H1 (cell line): ENCODE data around the gene CPA2. TPM values are rescaled to one million over a fixed set of nuclear protein-coding genes. Genes with fewer than 3 reads are reported as not detected.

ENCODE experiments used
- CTCF ChIA-PET: fragments of 300-600 bp; sonication (Branson Sonifier 250); formaldehyde crosslinking; loops from one replicate; lab custom pipeline; 2021; ENCODE audit not compliant: partially characterized antibody; lab: Charles Lee
- POLR2A ChIA-PET: fragments of 300-600 bp; sonication (Branson Sonifier 250); formaldehyde crosslinking; loops from one replicate; lab custom pipeline; 2021; ENCODE audit warnings: inconsistent platforms; ENCODE audit not compliant: partially characterized antibody; lab: Charles Lee
- DNase-seq, 2 experiments: peaks; one replicate each; pipeline versions ENCODE4 v3.0.0 to v3.0.0-alpha.2; 2010 to 2022; ENCODE audit warnings: low spot score in 2 of 2, low read depth in 1 of 2, mixed read lengths in 1 of 2
- FAIRE-seq: peaks from 2 replicates; lab custom pipeline; 2011; peaks lifted over from hg19 to GRCh38; lab: Jason Lieb, UNC
- H2AFZ ChIP-seq: 2 replicates; pipeline ENCODE4 v1.8.1; 2012; ENCODE audit warnings: low read length, inconsistent platforms
- H2AK5ac ChIP-seq: 2 replicates; pipeline ENCODE4 v1.6.1; 2013; ENCODE audit warnings: low read depth, low read length
- H2BK120ac ChIP-seq: replicated peaks from 2 replicates; pipeline ENCODE3; 2013; ENCODE audit warnings: low read depth, low read length, inconsistent platforms
- H2BK12ac ChIP-seq: 2 replicates; pipeline ENCODE4 v1.6.1; 2013; ENCODE audit warnings: low read depth, low read length
- H2BK15ac ChIP-seq: 2 replicates; pipeline ENCODE4 v1.6.1; 2013; ENCODE audit warnings: low read length
- H2BK20ac ChIP-seq: 2 replicates; pipeline ENCODE4 v1.6.1; 2013; ENCODE audit warnings: low read length
- H2BK5ac ChIP-seq: 2 replicates; pipeline ENCODE4 v1.6.1; 2013; ENCODE audit warnings: low read depth, low read length
- H3K14ac ChIP-seq: 2 replicates; pipeline ENCODE4 v1.6.1; 2013; ENCODE audit warnings: inconsistent platforms; ENCODE audit not compliant: insufficient read length
- H3K18ac ChIP-seq: 2 replicates; pipeline ENCODE4 v1.6.1; 2013; ENCODE audit warnings: low read length; ENCODE audit errors: extremely low read depth
- H3K23ac ChIP-seq: 2 replicates; pipeline ENCODE4 v1.6.1; 2013; ENCODE audit warnings: inconsistent platforms; ENCODE audit not compliant: insufficient read length
- H3K23me2 ChIP-seq: 2 replicates; pipeline ENCODE4 v1.6.1; 2013; ENCODE audit warnings: low read depth, low read length
- H3K27ac ChIP-seq: 2 replicates; pipeline ENCODE4 v1.6.1; 2011; ENCODE audit warnings: low read depth, low read length, inconsistent platforms
- H3K27me3 ChIP-seq, 4 experiments: replicated peaks in 1 of 4; 1 replicate in 1 of 4; 2 replicates in 3 of 4; pipeline versions ENCODE4 v1.6.1 to v1.8.1; 2011 to 2013; ENCODE audit warnings: low read length in 3 of 4, mild to moderate bottlenecking in 3 of 4, inconsistent platforms in 2 of 4, mixed read lengths in 2 of 4, moderate library complexity in 1 of 4; ENCODE audit not compliant: control insufficient read depth in 3 of 4, insufficient read depth in 3 of 4; ENCODE audit errors: extremely low read depth in 1 of 4
- H3K36me3 ChIP-seq, 4 experiments: 2 replicates each; pipeline versions ENCODE4 v1.6.1 to v1.8.1; 2011 to 2013; ENCODE audit warnings: mild to moderate bottlenecking in 4 of 4, low read length in 3 of 4, moderate library complexity in 2 of 4, control low read depth in 1 of 4, inconsistent platforms in 1 of 4; ENCODE audit not compliant: insufficient read depth in 4 of 4, control insufficient read depth in 2 of 4
- H3K4ac ChIP-seq: replicated peaks from 2 replicates; pipeline ENCODE3; 2013; ENCODE audit warnings: low read length, low read depth, mixed read lengths, inconsistent platforms; ENCODE audit not compliant: insufficient read length
- H3K4me1 ChIP-seq, 4 experiments: replicated peaks in 1 of 4; 1 replicate in 1 of 4; 2 replicates in 3 of 4; pipeline versions ENCODE4 v1.6.1 to v1.8.1; 2011 to 2013; ENCODE audit warnings: low read length in 3 of 4, inconsistent platforms in 2 of 4, mixed read lengths in 1 of 4; ENCODE audit not compliant: insufficient read depth in 4 of 4, control insufficient read depth in 3 of 4
- H3K4me2 ChIP-seq, 2 experiments: 2 replicates each; pipeline versions ENCODE4 v1.6.1 to v1.8.1; 2011 to 2013; ENCODE audit warnings: low read depth in 2 of 2, low read length in 2 of 2, control low read depth in 1 of 2, inconsistent platforms in 1 of 2, mild to moderate bottlenecking in 1 of 2; ENCODE audit not compliant: insufficient read depth in 1 of 2
- H3K4me3 ChIP-seq, 4 experiments: fragments of 200-600, 300-600 bp in 1 of 4; sonication (generic), shearing (Covaris generic), sonication (Bioruptor Twin) in 1 of 4; 2 replicates each; pipeline versions ENCODE4 v1.5.1 to v1.8.1; 2011 to 2016; ENCODE audit warnings: low read length in 4 of 4, low read depth in 3 of 4, control low read depth in 2 of 4, inconsistent platforms in 2 of 4, mild to moderate bottlenecking in 2 of 4, mixed read lengths in 1 of 4, moderate library complexity in 1 of 4; ENCODE audit not compliant: insufficient read depth in 2 of 4; ENCODE audit errors: extremely low read depth in 1 of 4
- H3K56ac ChIP-seq: replicated peaks from 2 replicates; pipeline ENCODE3; 2013; ENCODE audit warnings: low read depth, mild to moderate bottlenecking, mixed read lengths, low read length, inconsistent platforms; ENCODE audit not compliant: insufficient read length
- H3K79me1 ChIP-seq: 2 replicates; pipeline ENCODE4 v1.6.1; 2013; ENCODE audit warnings: low read depth, low read length, control low read depth
- H3K79me2 ChIP-seq, 2 experiments: 2 replicates each; pipeline versions ENCODE4 v1.6.1 to v1.8.1; 2012 to 2013; ENCODE audit warnings: low read length in 2 of 2, mild to moderate bottlenecking in 2 of 2, inconsistent platforms in 1 of 2; ENCODE audit not compliant: insufficient read depth in 2 of 2, control insufficient read depth in 1 of 2
- H3K9ac ChIP-seq, 4 experiments: replicated peaks in 1 of 4; 1 replicate in 1 of 4; 2 replicates in 3 of 4; pipeline versions ENCODE4 v1.6.1 to v1.8.1; 2011 to 2013; ENCODE audit warnings: low read depth in 3 of 4, low read length in 3 of 4, control low read depth in 2 of 4, mild to moderate bottlenecking in 2 of 4, moderate library complexity in 2 of 4, inconsistent platforms in 1 of 4; ENCODE audit errors: extremely low read depth in 1 of 4
- H3K9me3 ChIP-seq, 2 experiments: 2 replicates each; pipeline versions ENCODE4 v1.6.1 to v1.8.1; 2012 to 2013; ENCODE audit warnings: mild to moderate bottlenecking in 2 of 2, moderate library complexity in 2 of 2, control low read depth in 1 of 2, inconsistent platforms in 1 of 2, low read depth in 1 of 2, low read length in 1 of 2, mixed read lengths in 1 of 2; ENCODE audit not compliant: insufficient read depth in 2 of 2
- H4K20me1 ChIP-seq, 2 experiments: replicated peaks in 1 of 2; 2 replicates each; pipeline versions ENCODE3 to v1.8.1; 2011 to 2013; ENCODE audit warnings: inconsistent platforms in 2 of 2, low read length in 2 of 2, mild to moderate bottlenecking in 1 of 2; ENCODE audit not compliant: insufficient read depth in 2 of 2, control insufficient read depth in 1 of 2
- H4K5ac ChIP-seq: 2 replicates; pipeline ENCODE4 v1.6.1; 2013; ENCODE audit warnings: low read length, low read depth, mixed read lengths, inconsistent platforms; ENCODE audit not compliant: insufficient read length
- H4K8ac ChIP-seq: 2 replicates; pipeline ENCODE4 v1.8.0; 2013; ENCODE audit warnings: mild to moderate bottlenecking, moderate library complexity, low read length, inconsistent platforms; ENCODE audit not compliant: insufficient read depth; ENCODE audit errors: extremely low read depth
- H4K91ac ChIP-seq: replicated peaks from 2 replicates; pipeline ENCODE3; 2013; ENCODE audit warnings: low read length, mixed read lengths, inconsistent platforms; ENCODE audit not compliant: insufficient read length
- ATF2 ChIP-seq: IDR thresholded peaks from 2 replicates; pipeline ENCODE4 v1.6.1; 2012; ENCODE audit warnings: low read length, inconsistent platforms
- CTCF ChIP-seq, 3 experiments: IDR thresholded peaks; 1 replicate in 2 of 3; 2 replicates in 1 of 3; pipeline versions ENCODE4 v1.5.1 to v1.6.1; 2011; ENCODE audit warnings: low read length in 3 of 3, mild to moderate bottlenecking in 3 of 3, inconsistent platforms in 2 of 3, low read depth in 1 of 3, moderate library complexity in 1 of 3; ENCODE audit not compliant: insufficient read depth in 1 of 3; ENCODE audit errors: control extremely low read depth in 1 of 3
- GTF2F1 ChIP-seq: IDR thresholded peaks from 2 replicates; pipeline ENCODE4 v1.6.1; 2012; ENCODE audit warnings: low read depth, low read length, improper control_type of control experiment, borderline replicate concordance
- HDAC6 ChIP-seq: IDR thresholded peaks from one replicate; pipeline ENCODE4 v1.7.1; 2012; ENCODE audit warnings: low read depth, mild to moderate bottlenecking, inconsistent platforms, low read length, moderate library complexity
- NANOG ChIP-seq: IDR thresholded peaks from 2 replicates; pipeline ENCODE4 v1.6.1; 2011; ENCODE audit warnings: low read length, low read depth, mild to moderate bottlenecking, inconsistent platforms; ENCODE audit not compliant: insufficient read depth, poor library complexity, severe bottlenecking
- NRF1 ChIP-seq: IDR thresholded peaks from 2 replicates; pipeline ENCODE4 v1.6.1; 2011; ENCODE audit warnings: mild to moderate bottlenecking, low read depth, low read length, improper control_type of control experiment
- SIRT6 ChIP-seq: IDR thresholded peaks from one replicate; pipeline ENCODE4 v1.7.1; 2012; ENCODE audit warnings: low read length, inconsistent platforms
- SP4 ChIP-seq: IDR thresholded peaks from 2 replicates; pipeline ENCODE4 v1.6.1; 2012; ENCODE audit warnings: low read length, inconsistent platforms
- SUZ12 ChIP-seq: fragments of 200-600 bp; sonication (generic); IDR thresholded peaks from 2 replicates; pipeline ENCODE4 v1.6.1; 2012; ENCODE audit warnings: mild to moderate bottlenecking, inconsistent platforms, low read length, moderate library complexity, mixed read lengths
- whole genome bisulfite sequencing, 2 experiments: shearing (Covaris generic) in 1 of 2; methylation state at CpG; one replicate each; pipeline versions ENCODE4 v1.1.6 to v1.1.7; 2013 to 2015; ENCODE audit warnings: low lambda C conversion rate in 2 of 2, mixed read lengths in 2 of 2, inconsistent platforms in 1 of 2, low coverage in 1 of 2, missing lambda C conversion rate in 1 of 2; ENCODE audit not compliant: insufficient replicate concordance in 2 of 2, insufficient coverage in 1 of 2, insufficient read length in 1 of 2; ENCODE audit errors: extremely low coverage in 1 of 2, missing lambda C conversion rate in 1 of 2; 5-methylcytosine and 5-hydroxymethylcytosine counted together
- polyA plus RNA-seq, 7 experiments: library from polyadenylated mRNA; depleted of rRNA in 3 of 7; stranded (reverse) in 5 of 7; unstranded in 2 of 7; fragments of >200 nt in 5 of 7; fragments of 200-250 nt in 2 of 7; gene quantifications; 1 replicate in 5 of 7; 2 replicates in 1 of 7; 4 replicates in 1 of 7; pipeline versions ENCODE4 v1.2.1 to v1.2.3, GENCODE V29; 2011 to 2013; ENCODE audit warnings: missing spikeins in 2 of 7, mixed read lengths in 2 of 7
- total RNA-seq: library from RNA; stranded (reverse); fragmentation: NEBNext Ultra II Directional; extraction: Animal tissue kit (Norgen Biotek cat#: 25700); gene quantifications from 2 replicates; pipeline ENCODE4 v1.2.1, GENCODE V29; 2021

CPA2 gene
- total and polyA plus RNA-seq, 2 of the 8 experiments (the other 6 are each of a cell fraction or from before 2014, with no cell fraction given), result 0.21 TPM; not detected in 1

GRCh38 chr7:130232209-130232608 lies 34.5 kb upstream of the CPA2 start:
- Histone ChIP-seq H3K9ac (no peak overlapping the region), H2BK120ac (no peak overlapping the region), H3K14ac (no peak overlapping the region), H3K18ac (no peak overlapping the region), H4K20me1 (no peaks in the 10 kb centered on the region), H2BK20ac (no peak overlapping the region), H3K36me3 (no peaks in the 10 kb centered on the region), H2BK5ac (no peak overlapping the region), H3K27me3 (no peaks in the 10 kb centered on the region), H2BK15ac (no peak overlapping the region), H3K4me2 (no peak overlapping the region), H2BK12ac (no peak overlapping the region), H3K27ac (no peak overlapping the region), H3K9me3 (no peaks in the 10 kb centered on the region; a peak in 1 of 4 replicates), H3K4ac (no peak overlapping the region), H2AK5ac (no peak overlapping the region), H3K4me1 (peaks cover 0 to 4% (median under 1%) of the 10 kb centered on the region in 4 experiments; a peak in 1 of 7 replicates), H3K23ac (no peak overlapping the region), H3K23me2 (no peaks in the 10 kb centered on the region), H4K5ac (no peak overlapping the region), H3K79me2 (no peaks in the 10 kb centered on the region), H4K8ac (no peak overlapping the region), H3K56ac (no peak overlapping the region), H2AFZ (no peak overlapping the region; the same call in 1 of the 2 replicates), H3K79me1 (no peaks in the 10 kb centered on the region), H4K91ac (no peak overlapping the region), H3K4me3 (no peak overlapping the region)
- POLR2A ChIA-PET, result no interaction called here
- DNase-seq (no peak), FAIRE-seq (no peak)
- 92% methylated on average over 2 of the region's 2 CpGs; no CpG with 5 or more reads in 1 of the 2 experiments for WGBS, 2 experiments
- CTCF ChIA-PET, result interaction anchor here (0.5 to 1.8 kb wide), 2 partner anchors 11 to 119 kb away, joined by 3 to 4 read pairs; no protein-coding TSS in a partner anchor
- TF ChIP-seq SUZ12, result no peak
- no peak for TF ChIP-seq GTF2F1
- TF ChIP-seq SIRT6, result no peak
- TF ChIP-seq CTCF (IDR thresholded peaks at IDR 0.05; ENCODE audit: control extremely low read depth in 1 of 3, insufficient read depth in 1 of 3, low read depth in 1 of 3, low read length in 3 of 3), result no peak
- no peak for TF ChIP-seq NRF1
- TF ChIP-seq NANOG, result no peak
- no peak for TF ChIP-seq HDAC6
- TF ChIP-seq SP4, result no peak
- no peak for TF ChIP-seq ATF2
